ENCODE data around the gene UBL3.

Gene UBL3

GRCh38 chr13:29808264-29808663, 42.2 kb downstream of the UBL3 start:
- DNase-seq, result no peak

GRCh38 chr13:29805994-29806979, 44.1 kb downstream of the UBL3 start:
- no peak for DNase-seq

- no peak for DNase-seq
Observed at GRCh38 chr13:29803221-29803620, 47.2 kb downstream of the UBL3 start.

- DNase-seq, result peak; percentile 20
Observed at GRCh38 chr13:29802621-29803020, 47.8 kb downstream of the UBL3 start.

GRCh38 chr13:29801737-29802305, 48.6 kb downstream of the UBL3 start:
- DNase-seq, result no peak

GRCh38 chr13:29801102-29801501, 49.3 kb downstream of the UBL3 start:
- DNase-seq, result peak; percentile 29

- no peak for DNase-seq
Observed at GRCh38 chr13:29800687-29801086, 49.7 kb downstream of the UBL3 start.

- no peak for DNase-seq
Observed at GRCh38 chr13:29799041-29799440, 51.4 kb downstream of the UBL3 start.

GRCh38 chr13:29791997-29792780, 58.2 kb downstream of the UBL3 start:
- peak; percentile 51 for DNase-seq

- no peak for DNase-seq
Observed at GRCh38 chr13:29791508-29791907, 58.9 kb downstream of the UBL3 start.

GRCh38 chr13:29786698-29787097, 63.7 kb downstream of the UBL3 start:
- DNase-seq, result no peak

GRCh38 chr13:29785978-29786377, 64.4 kb downstream of the UBL3 start:
- DNase-seq, result no peak

GRCh38 chr13:29782798-29783197, 67.6 kb downstream of the UBL3 start:
- DNase-seq, result no peak

- DNase-seq, result no peak
Observed at GRCh38 chr13:29774830-29775229, 75.6 kb downstream of the UBL3 start.

GRCh38 chr13:29771247-29771646, 79.2 kb downstream of the UBL3 start:
- DNase-seq, result peak; percentile 40

GRCh38 chr13:29767006-29767405, 83.4 kb downstream of the UBL3 start:
- DNase-seq, result no peak

- peak; percentile 39 for DNase-seq
Observed at GRCh38 chr13:29763436-29764180, 86.8 kb downstream of the UBL3 start.

GRCh38 chr13:29761815-29762214, 88.6 kb downstream of the UBL3 start:
- DNase-seq, result no peak

- DNase-seq, result no peak
Observed at GRCh38 chr13:29761160-29761559, 89.3 kb downstream of the UBL3 start.

- DNase-seq, result no peak
Observed at GRCh38 chr13:29760544-29760943, 89.9 kb downstream of the UBL3 start.

- no peak for DNase-seq
Observed at GRCh38 chr13:29758531-29759114, 91.8 kb downstream of the UBL3 start.

- DNase-seq, result peak; percentile 68
Observed at GRCh38 chr13:29756506-29756905, 93.9 kb downstream of the UBL3 start.

Measured in fibroblast of skin of scalp (primary cell).